T-helper 2 cell treated with Interferon-gamma antibody and Interleukin-4, amounts not matched to agents 5 μg/mL and 100 μg/mL, for 36 hours (primary cell): ENCODE data around the gene ARAF.
A peak's percentile ranks its signal among the peaks of the same experiment; 100 is the strongest.

Experiments used
- DNase-seq: peaks from one replicate; pipeline ENCODE4 v3.0.0; 2021; ENCODE audit warnings: low spot score
- H3K27ac Mint-ChIP-seq: one replicate; pipeline ENCODE4 v1.8.0; 2021; ENCODE audit warnings: mild to moderate bottlenecking, mixed read lengths
- H3K27me3 Mint-ChIP-seq: one replicate; pipeline ENCODE4 v1.8.0; 2021; ENCODE audit warnings: low read depth, mixed read lengths
- H3K36me3 Mint-ChIP-seq: one replicate; pipeline ENCODE4 v1.8.0; 2021; ENCODE audit warnings: low read depth, mixed read lengths
- H3K4me1 Mint-ChIP-seq: one replicate; pipeline ENCODE4 v1.8.0; 2021; ENCODE audit warnings: low read depth, mixed read lengths
- H3K4me3 Mint-ChIP-seq: one replicate; pipeline ENCODE4 v1.8.0; 2022; ENCODE audit warnings: mild to moderate bottlenecking, moderate library complexity, mixed read lengths
- H3K9me3 Mint-ChIP-seq: one replicate; pipeline ENCODE4 v1.8.0; 2021; ENCODE audit warnings: mixed read lengths

The ARAF gene

GRCh38 chrX:47611489-47611888 lies 50.5 kb downstream of the ARAF start:
- no peak overlapping the region for H3K27ac Mint-ChIP-seq
- peaks cover 4% of the 10 kb centered on the region for H3K27me3 Mint-ChIP-seq
- no peaks in the 10 kb centered on the region for H3K9me3 Mint-ChIP-seq
- no peak for DNase-seq
- H3K36me3 Mint-ChIP-seq: no peaks in the 10 kb centered on the region
- no peak overlapping the region for H3K4me3 Mint-ChIP-seq
- H3K4me1 Mint-ChIP-seq: peaks cover 5% of the 10 kb centered on the region

DNA sequence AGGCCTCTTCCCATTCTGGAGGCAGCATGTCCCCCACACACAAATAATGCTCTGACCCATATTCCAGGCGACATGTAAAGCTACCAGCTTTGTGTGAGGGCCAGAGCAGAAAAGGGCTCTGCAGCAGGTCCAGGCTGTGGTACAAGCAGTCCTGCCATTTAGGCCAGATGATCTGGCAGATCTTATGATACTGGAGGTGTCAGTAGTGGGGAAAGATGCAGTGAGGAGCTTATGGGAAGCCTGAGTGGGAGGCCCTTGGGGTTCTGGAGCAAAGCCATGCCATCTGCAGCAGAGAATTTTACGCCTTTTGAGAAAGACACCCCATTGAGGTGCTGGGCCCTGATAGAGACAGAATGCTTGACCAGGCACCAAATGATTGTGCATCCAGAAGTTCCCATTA lies 50.9 kb downstream of the ARAF start:
- DNase-seq: no peak
- Mint-ChIP-seq H3K4me1 (peaks cover 5% of the 10 kb centered on the region), H3K4me3 (no peak overlapping the region), H3K9me3 (no peaks in the 10 kb centered on the region), H3K27me3 (peaks cover 6% of the 10 kb centered on the region), H3K36me3 (no peaks in the 10 kb centered on the region), H3K27ac (no peak overlapping the region)

DNA sequence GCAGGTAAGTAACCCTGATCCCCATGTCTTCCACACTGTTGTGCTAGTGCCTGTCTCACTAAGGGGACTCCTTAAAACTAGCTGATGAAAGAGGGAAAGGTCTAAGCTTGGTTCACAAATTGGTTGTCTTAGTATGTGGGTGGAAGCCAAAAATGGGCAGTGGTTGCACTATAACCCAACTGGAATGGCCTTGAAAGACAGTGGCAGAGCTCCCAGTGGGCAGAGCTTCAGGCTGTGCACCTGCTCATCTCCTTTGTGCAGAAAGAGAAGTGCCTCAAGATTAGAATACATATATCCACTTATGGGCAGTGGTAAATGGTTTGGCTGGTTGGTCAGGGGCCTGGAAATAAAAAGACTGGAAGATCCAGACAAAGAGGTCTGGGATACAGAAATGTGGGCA lies 51.4 kb downstream of the ARAF start:
- H3K9me3 Mint-ChIP-seq: no peaks in the 10 kb centered on the region
- H3K27ac Mint-ChIP-seq: no peak overlapping the region
- H3K4me3 Mint-ChIP-seq: no peak overlapping the region
- peaks cover 7% of the 10 kb centered on the region for H3K27me3 Mint-ChIP-seq
- no peak for DNase-seq
- H3K36me3 Mint-ChIP-seq: no peaks in the 10 kb centered on the region
- peaks cover 5% of the 10 kb centered on the region for H3K4me1 Mint-ChIP-seq

GRCh38 chrX:47613082-47613481 lies 52.1 kb downstream of the ARAF start:
- DNase-seq: no peak
- no peaks in the 10 kb centered on the region for H3K36me3 Mint-ChIP-seq
- H3K27me3 Mint-ChIP-seq: peaks cover 14% of the 10 kb centered on the region
- no peaks in the 10 kb centered on the region for H3K9me3 Mint-ChIP-seq
- H3K27ac Mint-ChIP-seq: no peak overlapping the region
- peaks cover 4% of the 10 kb centered on the region for H3K4me1 Mint-ChIP-seq
- no peak overlapping the region for H3K4me3 Mint-ChIP-seq

DNA sequence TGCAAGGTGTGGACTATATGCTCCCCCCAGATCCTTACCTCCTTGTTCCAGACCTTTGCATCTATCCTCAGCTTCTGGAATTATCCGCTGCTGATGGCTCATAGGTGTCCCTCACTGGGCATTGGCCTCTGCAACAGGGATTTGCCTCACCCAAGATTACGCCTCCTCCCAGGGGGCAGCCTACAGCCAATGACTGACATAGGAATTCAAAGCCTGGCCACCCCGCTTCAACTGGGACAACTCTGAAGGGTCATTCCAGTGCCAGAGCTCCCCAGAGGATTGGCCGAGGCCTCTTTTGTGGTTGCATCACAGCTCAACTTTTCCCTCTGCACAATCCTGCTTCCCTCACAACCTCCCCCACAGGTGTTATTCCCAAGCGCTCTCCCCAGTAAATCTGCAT lies 53.6 kb downstream of the ARAF start:
- Mint-ChIP-seq H3K4me1 (peaks cover 2% of the 10 kb centered on the region), H3K27ac (no peak overlapping the region), H3K27me3 (peaks cover 24% of the 10 kb centered on the region), H3K9me3 (no peaks in the 10 kb centered on the region), H3K36me3 (no peaks in the 10 kb centered on the region), H3K4me3 (no peak overlapping the region)
- no peak for DNase-seq

- peaks cover 40% of the 10 kb centered on the region for H3K27me3 Mint-ChIP-seq
- H3K36me3 Mint-ChIP-seq: no peaks in the 10 kb centered on the region
- H3K27ac Mint-ChIP-seq: no peak overlapping the region
Measured at GRCh38 chrX:47618923-47619485, 58.0 kb downstream of the ARAF start.

DNA sequence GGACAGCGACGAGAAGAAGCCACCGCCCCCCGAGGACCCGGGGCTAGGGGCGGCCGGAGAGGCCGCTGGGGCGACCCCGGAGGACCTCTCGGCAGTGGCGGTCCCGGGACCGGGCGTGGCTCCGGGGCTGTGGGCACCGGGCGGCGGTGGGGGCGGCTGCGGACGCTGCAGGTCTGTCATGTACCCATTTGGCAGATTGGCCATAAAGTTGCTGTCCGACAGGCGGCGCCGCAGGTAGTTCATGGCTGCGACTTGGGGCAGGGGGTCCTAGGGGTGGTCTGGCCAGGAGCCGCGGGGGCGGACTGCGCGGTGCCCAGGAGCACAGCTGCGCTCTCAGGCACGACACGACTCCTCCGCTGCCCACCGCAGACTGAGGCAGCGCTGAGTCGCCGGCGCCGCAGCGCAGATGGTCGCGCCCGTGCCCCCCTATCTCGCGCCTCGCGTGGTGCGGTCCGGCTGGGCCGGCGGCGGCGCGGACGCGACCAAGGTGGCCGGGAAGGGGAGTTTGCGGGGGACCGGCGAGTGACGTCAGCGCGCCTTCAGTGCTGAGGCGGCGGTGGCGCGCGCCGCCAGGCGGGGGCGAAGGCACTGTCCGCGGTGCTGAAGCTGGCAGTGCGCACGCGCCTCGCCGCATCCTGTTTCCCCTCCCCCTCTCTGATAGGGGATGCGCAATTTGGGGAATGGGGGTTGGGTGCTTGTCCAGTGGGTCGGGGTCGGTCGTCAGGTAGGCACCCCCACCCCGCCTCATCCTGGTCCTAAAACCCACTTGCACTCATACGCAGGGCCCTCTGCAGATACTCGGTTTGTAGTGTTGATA lies 58.7 kb downstream of the ARAF start, which contains the start of gene SYN1:
Gene SYN1 (minus strand): TSS at position 372 of the 817 bp plus-strand sequence. CDS start 129 bp downstream, at position 243.
- peak within 1 kb of the TSS; percentile 69 for H3K4me3 Mint-ChIP-seq
- no peaks in the 10 kb centered on the region for H3K36me3 Mint-ChIP-seq
- peak; percentile 77 for DNase-seq
- H3K4me1 Mint-ChIP-seq: peaks cover 9% of the 10 kb centered on the region
- peaks cover 40% of the 10 kb centered on the region for H3K27me3 Mint-ChIP-seq
- H3K9me3 Mint-ChIP-seq: no peaks in the 10 kb centered on the region
- H3K27ac Mint-ChIP-seq: no peak within 1 kb of the TSS

More at GRCh38 chrX:47618923-47619485, 58.0 kb downstream of the ARAF start:
- peak overlapping the region; percentile 69 for H3K4me3 Mint-ChIP-seq
- no peaks in the 10 kb centered on the region for H3K9me3 Mint-ChIP-seq
- no peak for DNase-seq
- peaks cover 6% of the 10 kb centered on the region for H3K4me1 Mint-ChIP-seq

DNA sequence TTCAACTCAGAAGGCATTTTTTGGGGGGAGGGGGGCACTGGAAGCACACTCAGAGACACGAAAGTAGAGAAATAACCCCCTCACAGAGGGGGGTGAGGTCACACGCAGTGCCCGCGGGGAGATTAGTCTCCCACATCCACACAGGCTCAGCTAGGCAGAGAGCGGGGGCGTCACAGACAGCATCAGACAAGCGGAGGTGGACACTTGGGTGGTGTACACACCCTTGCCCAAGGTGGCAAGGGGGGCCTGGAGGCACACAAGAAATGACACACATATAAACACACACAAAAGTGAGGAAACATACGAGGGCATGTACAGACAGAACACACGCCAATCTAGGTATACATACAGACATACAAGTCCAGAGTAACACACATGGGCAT lies 59.3 kb downstream of the ARAF start:
- Mint-ChIP-seq H3K27ac (no peak overlapping the region), H3K9me3 (no peaks in the 10 kb centered on the region), H3K27me3 (peaks cover 42% of the 10 kb centered on the region)

More for the DNA sequence above, 59.3 kb downstream of the ARAF start:
- no peaks in the 10 kb centered on the region for H3K36me3 Mint-ChIP-seq
- peaks cover 9% of the 10 kb centered on the region for H3K4me1 Mint-ChIP-seq
- H3K4me3 Mint-ChIP-seq: no peak overlapping the region
- no peak for DNase-seq
